Neuron (in vitro differentiated cells): ENCODE results near the gene KLHL41.

Experiments
- H2AFZ ChIP-seq: one replicate; pipeline ENCODE4 v1.6.1; 2013; ENCODE audit warnings: low read depth, mild to moderate bottlenecking, inconsistent platforms, low read length, moderate library complexity
- H3K27me3 ChIP-seq: one replicate; pipeline ENCODE4 v1.6.1; 2013; ENCODE audit warnings: low read length; ENCODE audit not compliant: insufficient read depth
- H3K36me3 ChIP-seq: one replicate; pipeline ENCODE4 v1.6.1; 2013; ENCODE audit warnings: low read length; ENCODE audit not compliant: insufficient read depth
- H3K4me1 ChIP-seq: one replicate; pipeline ENCODE4 v1.6.1; 2013; ENCODE audit warnings: low read length; ENCODE audit not compliant: insufficient read depth
- H3K4me3 ChIP-seq: 2 replicates; pipeline ENCODE4 v1.5.1; 2013; ENCODE audit warnings: mild to moderate bottlenecking, low read length, moderate library complexity
- H3K9me3 ChIP-seq: one replicate; pipeline ENCODE4 v1.6.1; 2013; ENCODE audit warnings: low read length

KLHL41 gene

DNA sequence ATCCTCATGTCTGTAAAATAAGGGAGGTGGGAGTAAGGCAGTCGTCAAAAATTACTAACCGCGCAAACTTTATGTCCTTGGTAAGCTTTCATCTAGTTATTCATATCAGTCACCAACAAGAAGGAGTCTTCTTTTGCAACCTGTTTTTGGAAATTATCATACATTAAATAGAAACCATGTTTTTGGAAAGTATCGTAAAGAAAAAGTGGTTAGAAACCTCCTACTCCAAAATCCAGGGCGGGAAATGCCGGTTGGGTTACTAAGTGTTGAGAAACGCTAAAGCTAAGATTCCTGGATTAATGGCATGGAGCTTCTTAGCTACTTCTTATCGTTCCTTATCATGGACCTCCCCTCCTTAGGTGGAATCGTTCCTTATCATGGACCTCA lies 29.4 kb upstream of the KLHL41 start:
- peak overlapping the region; percentile 50 for H3K4me3 ChIP-seq

DNA sequence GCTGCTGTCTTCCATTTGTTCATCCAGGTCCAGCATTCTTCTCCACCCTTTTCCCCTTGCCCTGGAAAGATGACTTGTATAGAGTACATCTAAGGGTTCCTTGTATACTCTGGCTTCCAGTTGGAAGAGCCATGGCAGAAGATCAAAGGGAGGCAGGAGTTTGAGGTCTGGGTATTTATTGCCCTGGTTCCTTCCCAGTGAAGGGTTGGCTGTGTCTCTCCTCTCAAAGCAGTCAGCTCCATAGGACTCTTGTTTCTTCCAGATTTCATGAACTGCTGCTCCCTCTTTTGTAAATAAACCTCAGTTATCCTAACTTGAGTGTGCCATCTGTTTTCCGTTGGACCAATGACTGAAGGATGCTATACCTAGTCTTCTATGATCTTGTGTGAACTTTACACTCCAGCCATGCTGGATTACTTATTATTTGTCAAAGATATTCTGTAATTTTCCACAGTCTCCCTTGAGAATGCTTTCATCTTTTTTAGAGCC lies 23.8 kb upstream of the KLHL41 start:
- no peak overlapping the region for H3K4me3 ChIP-seq
- H2AFZ ChIP-seq = no peak overlapping the region
- H3K36me3 ChIP-seq = peaks cover 24% of the 10 kb centered on the region
- no peaks in the 10 kb centered on the region for H3K4me1 ChIP-seq
- no peaks in the 10 kb centered on the region for H3K27me3 ChIP-seq
- peaks cover 2% of the 10 kb centered on the region for H3K9me3 ChIP-seq

More for the DNA sequence above, 29.4 kb upstream of the KLHL41 start:
- Histone ChIP-seq H3K9me3 (no peaks in the 10 kb centered on the region), H2AFZ (peak overlapping the region; percentile 75), H3K36me3 (peaks cover 15% of the 10 kb centered on the region), H3K4me1 (peaks cover 7% of the 10 kb centered on the region), H3K27me3 (no peaks in the 10 kb centered on the region)

GRCh38 chr2:169486487-169486886 lies 23.0 kb upstream of the KLHL41 start:
- Histone ChIP-seq H3K27me3 (no peaks in the 10 kb centered on the region), H3K4me1 (no peaks in the 10 kb centered on the region), H3K36me3 (peaks cover 29% of the 10 kb centered on the region), H3K9me3 (peaks cover 4% of the 10 kb centered on the region), H3K4me3 (no peak overlapping the region), H2AFZ (no peak overlapping the region)

- no peak overlapping the region for H2AFZ ChIP-seq
- H3K27me3 ChIP-seq = no peaks in the 10 kb centered on the region
- H3K9me3 ChIP-seq = peaks cover 4% of the 10 kb centered on the region
- no peaks in the 10 kb centered on the region for H3K4me1 ChIP-seq
- H3K36me3 ChIP-seq = peaks cover 10% of the 10 kb centered on the region
- no peak overlapping the region for H3K4me3 ChIP-seq
These were observed 18.7 kb upstream of the KLHL41 start for GRCh38 chr2:169490834-169491233.

GRCh38 chr2:169491378-169491777 lies 18.1 kb upstream of the KLHL41 start:
- no peak overlapping the region for H3K4me3 ChIP-seq
- H3K9me3 ChIP-seq = peaks cover 4% of the 10 kb centered on the region
- no peak overlapping the region for H2AFZ ChIP-seq
- H3K36me3 ChIP-seq = peaks cover 9% of the 10 kb centered on the region
- H3K27me3 ChIP-seq = no peaks in the 10 kb centered on the region
- no peaks in the 10 kb centered on the region for H3K4me1 ChIP-seq

- Histone ChIP-seq H2AFZ (no peak overlapping the region), H3K4me1 (no peaks in the 10 kb centered on the region), H3K36me3 (peaks cover 8% of the 10 kb centered on the region), H3K4me3 (no peak overlapping the region), H3K9me3 (peaks cover 4% of the 10 kb centered on the region), H3K27me3 (no peaks in the 10 kb centered on the region)
These were observed 16.1 kb upstream of the KLHL41 start for GRCh38 chr2:169493360-169493759.

- no peaks in the 10 kb centered on the region for H3K27me3 ChIP-seq
- H3K9me3 ChIP-seq = peaks cover 4% of the 10 kb centered on the region
- H3K36me3 ChIP-seq = peaks cover 15% of the 10 kb centered on the region
- H2AFZ ChIP-seq = no peak overlapping the region
- no peaks in the 10 kb centered on the region for H3K4me1 ChIP-seq
- no peak overlapping the region for H3K4me3 ChIP-seq
These were observed 14.1 kb upstream of the KLHL41 start for GRCh38 chr2:169495310-169495928.

DNA sequence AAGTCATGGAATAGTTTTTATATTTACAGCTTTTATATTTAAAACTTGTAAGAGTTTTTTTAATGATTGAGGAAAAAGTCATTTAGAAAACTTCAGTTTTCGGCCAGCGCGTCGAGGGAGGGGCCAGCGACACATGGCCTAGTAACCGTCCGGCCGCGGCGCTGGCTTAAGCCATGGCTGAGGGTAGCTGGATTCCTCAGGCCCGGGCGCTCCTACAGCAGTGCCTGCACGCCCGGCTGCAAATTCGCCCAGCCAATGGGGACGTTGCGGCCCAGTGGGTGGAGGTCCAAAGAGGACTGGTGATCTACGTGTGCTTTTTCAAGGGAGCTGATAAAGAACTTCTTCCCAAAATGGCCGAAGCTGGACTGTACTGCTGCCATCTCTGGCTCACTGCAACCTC lies 4.9 kb upstream of the KLHL41 start:
- peaks cover 11% of the 10 kb centered on the region for H3K36me3 ChIP-seq
- no peaks in the 10 kb centered on the region for H3K4me1 ChIP-seq

DNA sequence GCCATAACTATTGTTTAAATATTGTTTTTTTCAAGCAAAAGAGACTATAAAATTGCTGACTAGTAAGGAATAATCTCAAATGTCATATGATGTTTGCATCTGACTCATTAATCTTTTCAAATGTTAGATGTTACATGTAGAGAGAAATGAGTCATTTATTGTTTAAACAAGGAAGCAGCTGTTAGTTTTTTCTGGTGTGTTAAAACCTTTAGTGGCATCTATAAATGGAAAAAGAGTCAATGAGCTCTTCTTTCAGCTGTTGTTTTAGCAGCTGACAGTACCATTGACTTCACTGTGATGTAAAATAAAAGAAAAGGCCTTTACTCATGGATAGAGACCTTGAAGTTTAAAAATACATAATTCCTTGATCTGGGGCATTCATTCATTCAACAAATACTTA lies 1.8 kb upstream of the KLHL41 start:
- H2AFZ ChIP-seq = no peak overlapping the region
- no peak overlapping the region for H3K4me3 ChIP-seq
- no peaks in the 10 kb centered on the region for H3K27me3 ChIP-seq
- H3K9me3 ChIP-seq = no peaks in the 10 kb centered on the region
- H3K4me1 ChIP-seq = no peaks in the 10 kb centered on the region
- peaks cover 4% of the 10 kb centered on the region for H3K36me3 ChIP-seq

More for the DNA sequence above, 4.9 kb upstream of the KLHL41 start:
- no peaks in the 10 kb centered on the region for H3K27me3 ChIP-seq
- no peak overlapping the region for H3K4me3 ChIP-seq
- no peaks in the 10 kb centered on the region for H3K9me3 ChIP-seq
- H2AFZ ChIP-seq = no peak overlapping the region

GRCh38 chr2:169509955-169510354 lies 453 bp downstream of the KLHL41 start:
- H3K36me3 ChIP-seq = no peaks in the 10 kb centered on the region

DNA sequence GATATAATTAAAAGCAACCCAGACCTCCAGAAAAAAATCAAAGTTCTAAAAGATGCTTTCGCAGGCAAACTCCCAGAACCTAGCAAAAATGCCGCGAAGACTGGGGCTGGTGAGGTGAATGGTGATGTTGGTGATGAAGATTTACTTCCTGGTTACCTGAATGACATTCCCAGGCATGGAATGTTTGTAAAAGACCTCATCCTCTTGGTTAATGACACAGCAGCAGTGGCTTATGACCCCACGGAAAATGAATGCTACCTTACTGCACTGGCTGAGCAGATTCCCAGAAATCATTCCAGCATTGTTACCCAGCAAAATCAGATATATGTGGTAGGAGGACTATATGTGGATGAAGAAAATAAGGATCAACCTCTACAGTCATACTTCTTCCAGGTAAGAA lies 994 bp downstream of the KLHL41 start:
- H3K4me3 ChIP-seq = no peak overlapping the region
- no peaks in the 10 kb centered on the region for H3K27me3 ChIP-seq
- H3K9me3 ChIP-seq = no peaks in the 10 kb centered on the region
- H3K4me1 ChIP-seq = peaks cover 5% of the 10 kb centered on the region
- H2AFZ ChIP-seq = no peak overlapping the region
- H3K36me3 ChIP-seq = no peaks in the 10 kb centered on the region

More at GRCh38 chr2:169509955-169510354, 453 bp downstream of the KLHL41 start:
- no peaks in the 10 kb centered on the region for H3K9me3 ChIP-seq
- H3K27me3 ChIP-seq = no peaks in the 10 kb centered on the region
- H3K4me1 ChIP-seq = peaks cover 5% of the 10 kb centered on the region
- H3K4me3 ChIP-seq = no peak overlapping the region
- no peak overlapping the region for H2AFZ ChIP-seq

GRCh38 chr2:169511818-169512217 lies 2.3 kb downstream of the KLHL41 start:
- H3K4me1 ChIP-seq = peaks cover 5% of the 10 kb centered on the region

DNA sequence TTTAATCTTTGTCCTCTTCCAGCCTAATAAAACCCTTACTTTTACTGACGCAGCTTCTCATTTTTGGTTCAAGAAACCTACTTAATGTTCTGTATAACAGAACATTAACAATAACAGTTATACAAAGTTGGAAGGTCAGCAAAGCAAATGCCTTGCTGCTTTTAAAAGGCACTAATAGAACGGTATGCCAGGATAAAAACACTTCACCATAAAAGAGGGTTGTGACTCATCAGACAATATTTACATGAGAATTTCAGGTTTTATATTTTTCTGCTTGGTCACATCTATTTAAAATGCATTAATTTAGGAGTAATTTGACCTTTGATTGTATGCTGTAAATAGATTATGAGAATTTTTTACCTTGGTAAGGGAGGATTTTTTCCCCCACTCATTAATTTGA lies 3.0 kb downstream of the KLHL41 start:
- no peaks in the 10 kb centered on the region for H3K36me3 ChIP-seq
- no peaks in the 10 kb centered on the region for H3K9me3 ChIP-seq
- no peak overlapping the region for H2AFZ ChIP-seq
- peaks cover 5% of the 10 kb centered on the region for H3K4me1 ChIP-seq
- no peak overlapping the region for H3K4me3 ChIP-seq
- H3K27me3 ChIP-seq = no peaks in the 10 kb centered on the region

More at GRCh38 chr2:169511818-169512217, 2.3 kb downstream of the KLHL41 start:
- Histone ChIP-seq H2AFZ (no peak overlapping the region), H3K9me3 (no peaks in the 10 kb centered on the region), H3K4me3 (no peak overlapping the region), H3K27me3 (no peaks in the 10 kb centered on the region), H3K36me3 (no peaks in the 10 kb centered on the region)

DNA sequence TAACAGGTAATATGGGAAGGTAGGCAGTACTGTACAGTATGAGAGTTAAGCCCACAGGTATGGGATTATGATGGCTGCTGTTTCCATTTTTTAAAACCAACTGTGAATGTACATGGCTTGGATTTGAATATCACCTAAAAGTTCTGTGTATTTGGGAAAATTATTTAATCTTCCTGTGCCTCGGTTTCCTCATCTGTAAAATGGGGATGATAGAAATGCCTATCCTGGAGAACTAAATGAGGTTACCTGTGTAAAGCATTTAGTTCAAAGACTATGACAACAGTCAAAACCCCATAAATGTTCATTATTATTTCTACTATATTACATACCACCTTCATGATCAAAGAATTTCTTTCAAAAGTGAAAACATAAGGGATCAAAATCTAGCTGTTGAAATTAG lies 3.6 kb downstream of the KLHL41 start:
- Histone ChIP-seq H3K9me3 (no peaks in the 10 kb centered on the region), H2AFZ (no peak overlapping the region), H3K4me1 (peaks cover 5% of the 10 kb centered on the region), H3K4me3 (no peak overlapping the region), H3K27me3 (no peaks in the 10 kb centered on the region), H3K36me3 (no peaks in the 10 kb centered on the region)
